ENCODE data around the gene RYR2. TPM values are rescaled to one million over a fixed set of nuclear protein-coding genes. Genes with fewer than 3 reads are reported as not detected.

RYR2 gene
- total and polyA plus RNA-seq, 2 donors (not counting 1 experiment from before 2014, with no cell fraction given), result not detected

GRCh38 chr1:237394281-237394680, 352.3 kb downstream of the RYR2 start:
- DNase-seq (no peak), ATAC-seq (ENCODE audit: low read depth) (no peak)
- ChIA-PET POLR2A (no interaction called here), CTCF (no interaction called here)
- H3K4me3 Mint-ChIP-seq, result no peak overlapping the region
- Histone ChIP-seq H3K9ac (ENCODE audit: low read length) (no peak overlapping the region), H3K4me2 (replicated peaks; ENCODE audit: low read depth, low read length, poor library complexity, severe bottlenecking) (no peak overlapping the region), H3K27ac (ENCODE audit: low read length in 2 of 2) (no peak overlapping the region), H2AFZ (ENCODE audit: insufficient read depth, low read depth, low read length, poor library complexity, severe bottlenecking) (no peak overlapping the region), H3K9me3 (ENCODE audit: control extremely low read depth in 1 of 3, control insufficient read depth in 2 of 3, insufficient read depth in 1 of 3, low read length in 2 of 3) (peaks cover 0 to 2% (median 0%) of the 10 kb centered on the region in 3 donors), H3K4me1 (ENCODE audit: control insufficient read depth in 2 of 2, insufficient read depth in 2 of 2, low read length in 2 of 2) (no peaks in the 10 kb centered on the region), H4K20me1 (ENCODE audit: control insufficient read depth, insufficient read depth, low read length, poor library complexity, severe bottlenecking) (no peaks in the 10 kb centered on the region), H3K79me2 (ENCODE audit: control insufficient read depth, insufficient read depth, low read length) (no peaks in the 10 kb centered on the region), H3K36me3 (replicated peaks in 1 of 2; ENCODE audit: control extremely low read depth in 1 of 2, control insufficient read depth in 1 of 2, extremely low read depth in 1 of 2, insufficient read depth in 2 of 2, low read length in 1 of 2) (no peaks in the 10 kb centered on the region), H3K27me3 (replicated peaks in 1 of 4; ENCODE audit: control extremely low read depth in 1 of 4, control insufficient read depth in 3 of 4, insufficient read depth in 4 of 4, low read length in 3 of 4) (no peaks in the 10 kb centered on the region), H3K4me3 (ENCODE audit: control extremely low read depth in 1 of 5, extremely low read depth in 1 of 5, insufficient read depth in 1 of 5, low read depth in 2 of 5, low read length in 4 of 5) (no peak overlapping the region)
- WGBS (ENCODE audit: insufficient coverage), result 100% methylated on average over 1 of the region's 2 CpGs
- intact Hi-C loops (cut with micrococcal nuclease), result no loop called here
- no peaks in the 10 kb centered on the region for H3K9me3 Mint-ChIP-seq (ENCODE audit: insufficient read depth)
- no peaks in the 10 kb centered on the region for H3K27me3 Mint-ChIP-seq
- H3K27ac Mint-ChIP-seq, result no peak overlapping the region
- no peaks in the 10 kb centered on the region for H3K4me1 Mint-ChIP-seq
- no peak for TF ChIP-seq CTCF (IDR thresholded peaks at IDR 0.05)
- no peak for TF ChIP-seq EZH2 (IDR thresholded peaks at IDR 0.05; ENCODE audit: borderline replicate concordance, insufficient read depth, low read depth, low read length, poor library complexity, severe bottlenecking)

GRCh38 chr1:237396426-237396825, 354.4 kb downstream of the RYR2 start:
- Histone ChIP-seq H4K20me1 (ENCODE audit: control insufficient read depth, insufficient read depth, low read length, poor library complexity, severe bottlenecking) (no peaks in the 10 kb centered on the region), H3K4me2 (replicated peaks; ENCODE audit: low read depth, low read length, poor library complexity, severe bottlenecking) (no peak overlapping the region), H3K27ac (ENCODE audit: low read length in 2 of 2) (no peak overlapping the region), H3K27me3 (replicated peaks in 1 of 4; ENCODE audit: control extremely low read depth in 1 of 4, control insufficient read depth in 3 of 4, insufficient read depth in 4 of 4, low read length in 3 of 4) (no peaks in the 10 kb centered on the region), H3K36me3 (replicated peaks in 1 of 2; ENCODE audit: control extremely low read depth in 1 of 2, control insufficient read depth in 1 of 2, extremely low read depth in 1 of 2, insufficient read depth in 2 of 2, low read length in 1 of 2) (no peaks in the 10 kb centered on the region), H3K79me2 (ENCODE audit: control insufficient read depth, insufficient read depth, low read length) (no peaks in the 10 kb centered on the region), H3K9ac (ENCODE audit: low read length) (no peak overlapping the region), H3K4me1 (ENCODE audit: control insufficient read depth in 2 of 2, insufficient read depth in 2 of 2, low read length in 2 of 2) (no peaks in the 10 kb centered on the region), H3K4me3 (ENCODE audit: control extremely low read depth in 1 of 5, extremely low read depth in 1 of 5, insufficient read depth in 1 of 5, low read depth in 2 of 5, low read length in 4 of 5) (no peak overlapping the region), H2AFZ (ENCODE audit: insufficient read depth, low read depth, low read length, poor library complexity, severe bottlenecking) (no peak overlapping the region), H3K9me3 (ENCODE audit: control extremely low read depth in 1 of 3, control insufficient read depth in 2 of 3, insufficient read depth in 1 of 3, low read length in 2 of 3) (peaks cover 0 to 6% (median 4%) of the 10 kb centered on the region in 3 donors)
- peaks cover 2% of the 10 kb centered on the region for H3K9me3 Mint-ChIP-seq (ENCODE audit: insufficient read depth)
- no peak overlapping the region for H3K27ac Mint-ChIP-seq
- H3K4me1 Mint-ChIP-seq, result no peaks in the 10 kb centered on the region
- POLR2A ChIA-PET, result no interaction called here
- DNase-seq (no peak), ATAC-seq (ENCODE audit: low read depth) (no peak)
- no peak overlapping the region for H3K4me3 Mint-ChIP-seq
- intact Hi-C loops (cut with micrococcal nuclease), result no loop called here
- TF ChIP-seq EZH2 (IDR thresholded peaks at IDR 0.05; ENCODE audit: borderline replicate concordance, insufficient read depth, low read depth, low read length, poor library complexity, severe bottlenecking) (no peak), CTCF (IDR thresholded peaks at IDR 0.05) (no peak)
- WGBS (ENCODE audit: insufficient coverage), result no CpG with 5 or more reads among the region's 1 CpG
- H3K27me3 Mint-ChIP-seq, result no peaks in the 10 kb centered on the region
- CTCF ChIA-PET, result interaction anchor here (1.5 kb wide), 1 partner anchor 9 kb away, joined by 3 read pairs; no protein-coding TSS in a partner anchor
